ENCODE results near the gene SNAPC5. TPM values are rescaled to one million over a fixed set of nuclear protein-coding genes. Genes with fewer than 3 reads are reported as not detected.

SNAPC5 gene

Small RNA genes within 50 kb of the gene (small RNA-seq; reads per million reads assigned to genes)
- gene MIR4512 (ENCODE audit: low read depth) (not detected), gene RF01159 (ENCODE audit: low read depth) (not detected), gene SNORD16 (ENCODE audit: low read depth) (not detected), gene SNORD18A (ENCODE audit: low read depth) (not detected), gene SNORD18B (ENCODE audit: low read depth) (not detected), gene SNORD18C (ENCODE audit: low read depth) (not detected)

All from mesenchymal stem cell (in vitro differentiated cells and primary cell).